Anterior cingulate cortex (tissue), 58 donors: Measurements from ENCODE around the gene RAD54L.
"Not testable (repeated sequence)": the region's sequence is repeated elsewhere in the genome, so short reads cannot be mapped to it uniquely, and the experiment has no call there.

Source experiments
- DNase-seq, 58 donors: peaks; one replicate each; lab custom pipeline; 2025; lab: John Stamatoyannopoulos, UW

The RAD54L gene

GRCh38 chr1:46310321-46310720, 62.8 kb downstream of the RAD54L start:
- no peak for DNase-seq

DNA sequence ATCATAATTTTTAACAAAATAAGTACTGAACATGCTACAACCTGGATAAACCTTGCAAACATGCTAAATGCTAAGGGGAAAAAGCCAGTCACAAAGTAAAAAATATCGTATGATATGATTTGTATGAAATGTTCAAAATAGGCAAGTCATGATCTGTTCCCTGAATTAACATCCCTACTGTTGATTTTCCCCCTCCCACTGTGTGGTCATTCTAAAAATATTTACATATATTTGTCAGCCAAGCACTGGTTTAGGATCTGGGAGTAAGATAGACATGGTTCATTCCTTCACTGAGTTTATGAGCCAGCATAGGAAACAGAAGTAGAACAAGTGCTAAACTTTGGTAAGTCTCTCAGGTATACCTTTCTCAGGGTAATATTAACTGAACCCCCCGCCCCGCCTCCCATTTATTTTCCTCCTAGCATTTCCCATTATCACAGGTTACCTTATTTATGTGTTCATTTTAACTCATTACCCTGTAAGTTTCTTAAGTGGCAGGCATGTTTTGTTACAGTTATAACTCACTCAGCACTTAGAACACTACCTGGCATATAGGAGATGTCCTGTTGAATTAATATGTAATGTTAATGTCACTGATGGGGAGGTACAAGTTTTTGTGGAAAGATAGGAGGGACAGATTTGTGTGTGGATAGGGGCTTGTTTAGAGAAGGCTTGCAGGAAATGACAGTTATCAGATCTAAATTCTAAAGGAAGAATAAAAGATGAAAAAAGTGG, 68.3 kb downstream of the RAD54L start:
- DNase-seq, result no peak

DNA sequence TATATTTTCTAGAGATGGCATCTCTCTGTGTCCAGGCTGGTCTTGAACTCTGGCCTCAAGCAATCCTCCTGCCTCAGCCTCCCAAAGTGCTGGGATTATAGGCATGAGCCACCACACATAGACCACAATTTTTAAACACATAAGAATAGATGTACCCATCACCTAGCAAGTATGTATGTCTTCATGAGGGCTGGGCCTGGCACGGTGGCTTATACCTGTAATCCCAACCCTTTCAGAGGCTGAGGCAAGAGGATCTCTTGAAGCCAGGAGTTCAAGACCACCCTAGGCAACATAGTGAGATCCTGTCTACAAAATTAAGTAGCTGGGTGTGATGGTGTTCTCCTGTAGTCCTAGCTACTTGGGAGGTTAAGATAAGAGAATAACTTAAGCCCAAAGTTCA, 69.8 kb downstream of the RAD54L start:
- no peak for DNase-seq

GRCh38 chr1:46319301-46319700, 71.7 kb downstream of the RAD54L start:
- DNase-seq, result not testable (repeated sequence)

GRCh38 chr1:46319960-46320914, 72.7 kb downstream of the RAD54L start:
- not testable (repeated sequence) for DNase-seq

DNA sequence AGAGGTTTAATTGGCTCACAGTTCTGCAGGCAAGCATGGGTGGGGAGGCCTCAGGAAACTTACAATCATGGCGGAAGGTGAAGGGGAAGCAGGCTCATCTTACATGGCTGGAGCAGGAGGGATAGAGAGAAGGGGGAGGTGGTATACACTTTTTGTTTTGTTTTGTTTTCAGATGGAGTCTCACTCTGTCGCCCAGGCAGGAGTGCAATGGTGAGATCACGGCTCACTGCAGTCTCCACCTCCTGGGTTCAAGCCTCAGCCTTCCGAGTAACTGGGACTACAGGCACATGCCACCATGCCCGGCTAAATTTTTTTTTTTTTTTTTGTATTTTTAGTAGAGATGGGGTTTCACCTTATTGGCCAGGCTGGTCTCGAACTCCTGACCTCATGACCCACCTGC, 74.6 kb downstream of the RAD54L start:
- DNase-seq, result not testable (repeated sequence)

- not testable (repeated sequence) for DNase-seq
Measured at GRCh38 chr1:46325285-46326076, 77.9 kb downstream of the RAD54L start.
